Heart left ventricle (tissue), 16 donors: ENCODE results near the gene MAP3K5. TPM values are rescaled to one million over a fixed set of nuclear protein-coding genes. Genes with fewer than 3 reads are reported as not detected.

ENCODE experiments used
- ATAC-seq, 4 donors: fragments of 200-7000 bp; cut with Tn5 transposase; one replicate each; pipeline ENCODE4 v1.9.1; 2020 to 2022; ENCODE audit warnings: moderate library complexity in 4 of 4, mild to moderate bottlenecking in 3 of 4, moderate number of reproducible peaks in 1 of 4
- DNase-seq, 5 donors: peaks; one replicate each; pipeline ENCODE4 v3.0.0-alpha.2; 2020
- H3K27ac ChIP-seq, 12 donors: fragments of 200-600 bp; sonication (generic) in 4 of 12; one replicate each; pipeline versions ENCODE4 v1.5.0 to v1.8.0; 2016 to 2022; ENCODE audit warnings: mild to moderate bottlenecking in 2 of 12
- H3K27me3 ChIP-seq, 9 donors: fragments of 200-600 bp; sonication (generic) in 2 of 9; one replicate each; pipeline versions ENCODE4 v1.5.1 to v1.8.0; 2016 to 2022; ENCODE audit warnings: mild to moderate bottlenecking in 3 of 9
- H3K36me3 ChIP-seq, 9 donors: fragments of 200-600 bp; sonication (generic) in 2 of 9; one replicate each; pipeline versions ENCODE4 v1.5.0 to v1.8.0; 2018 to 2022; ENCODE audit warnings: mild to moderate bottlenecking in 2 of 9
- H3K4me1 ChIP-seq, 12 donors: fragments of 200-600 bp; sonication (generic) in 4 of 12; one replicate each; pipeline versions ENCODE4 v1.5.0 to v1.8.0; 2016 to 2022; ENCODE audit warnings: mild to moderate bottlenecking in 3 of 12
- H3K4me3 ChIP-seq, 12 donors: fragments of 200-600 bp; sonication (generic) in 4 of 12; one replicate each; pipeline versions ENCODE4 v1.5.0 to v1.8.0; 2017 to 2022; ENCODE audit warnings: mild to moderate bottlenecking in 9 of 12, moderate library complexity in 4 of 12
- H3K9me3 ChIP-seq, 12 donors: fragments of 200-600 bp; sonication (generic) in 4 of 12; one replicate each; pipeline versions ENCODE4 v1.5.0 to v1.8.0; 2016 to 2022; ENCODE audit warnings: mild to moderate bottlenecking in 1 of 12
- CTCF ChIP-seq, 12 donors: fragments of 200-600 bp; sonication (generic) in 4 of 12; IDR thresholded peaks; one replicate each; pipeline versions ENCODE4 v1.5.0 to v1.8.0; 2018 to 2022; ENCODE audit warnings: antibody characterized with exemption in 12 of 12, mild to moderate bottlenecking in 5 of 12
- POLR2A ChIP-seq, 2 donors: fragments of 450-650 bp; IDR thresholded peaks; one replicate each; pipeline ENCODE4 v1.6.1; 2017; ENCODE audit warnings: antibody characterized with exemption in 2 of 2, mild to moderate bottlenecking in 2 of 2, moderate library complexity in 2 of 2
- WGBS, 4 donors: extraction: QIAGEN DNeasy Blood & Tissue Kit in 2 of 4; methylation state at CpG; one replicate each; pipeline versions ENCODE4 v1.1.5 to v1.1.7; 2013 to 2018; 5-methylcytosine and 5-hydroxymethylcytosine counted together
- intact Hi-C, 10 donors: fragments of 100-400 bp; cut with DNase I; formaldehyde crosslinking; loops; one replicate each; pipeline versions ENCODE4 v1.11.1 to v1.14.2; 2022
- polyA plus RNA-seq, 2 donors: library from polyadenylated mRNA; stranded (reverse); fragments of 200-250 nt; gene quantifications; one replicate each; pipeline ENCODE4 v1.2.3, GENCODE V29; 2013
- total RNA-seq, 9 donors: library from RNA; depleted of rRNA in 2 of 9; stranded (reverse); fragments of >200 nt in 2 of 9; fragmentation: NEBNext Ultra II Directional in 3 of 9; extraction: Animal tissue kit (Norgen Biotek cat#: 25700) in 3 of 9; gene quantifications; one replicate each; pipeline versions ENCODE4 v1.1.0 to v1.2.4, GENCODE V29; 2016 to 2023
- donor health status: ischemic (EF 13 %, LVEDD 7.1; RV severe dilation, severe dysfunction).
- donor health status: healthy with polysubstance abuse.
- donor health status: DM: no; HTN: yes; CAD: no.
- donor health status: DM: no; HTN: no; CAD: no.
- donor health status: ischemic (EF 25% LVEDD 6.9; RV normal size, moderate dysfunction).
- donor health status: ischemic (EF 25% LVEDD 5.7; RV mildly dilated, moderate dysfunction).
- donor health status: healthy.
- donor health status: DM: yes; HTN: yes; CAD: no.
- donor health status: ischemic (EF 35%, LVEDD 5.7; RV mildly dilated, moderate dysfunction).
- donor health status: nonischemic (EF 11% LVEDD 7.7; RV severe dilation, severe dysfunction).
- donor health status: DM: yes; HTN: yes; CAD: no.
- donor health status: PGD.
- donor health status: ischemic (EF 29% LVEDD 5.4; RV normal size, mild dysfunction).
- donor health status: nonischemic (EF 23%, LVEDD 6.1; RV moderate dilation, normal function).

The MAP3K5 gene
- total and polyA plus RNA-seq, 11 donors = 7.1 to 34.1 (median 27.8) TPM

- TF ChIP-seq CTCF (IDR thresholded peaks at IDR 0.05) (no peak), POLR2A (IDR thresholded peaks at IDR 0.05) (no peak)
- intact Hi-C loops = no loop called here
- Histone ChIP-seq H3K4me1 (no peaks in the 10 kb centered on the region), H3K36me3 (no peaks in the 10 kb centered on the region), H3K4me3 (no peak overlapping the region), H3K9me3 (no peaks in the 10 kb centered on the region), H3K27ac (no peak overlapping the region), H3K27me3 (no peaks in the 10 kb centered on the region)
- 79 to 93% (median 89%) methylated on average over 4 of the region's 4 CpGs for WGBS, 4 donors
- DNase-seq (no peak), ATAC-seq (no peak)
Measured at GRCh38 chr6:136538836-136539235, 253.4 kb downstream of the MAP3K5 start.

GRCh38 chr6:136535880-136536650 is 256.2 kb downstream of the MAP3K5 start:
- Histone ChIP-seq H3K27me3 (no peaks in the 10 kb centered on the region), H3K4me3 (no peak overlapping the region), H3K9me3 (no peaks in the 10 kb centered on the region), H3K4me1 (no peaks in the 10 kb centered on the region), H3K27ac (no peak overlapping the region), H3K36me3 (no peaks in the 10 kb centered on the region)
- ATAC-seq (no peak), DNase-seq (no peak)
- 90 to 91% (median 90%) methylated on average over 8 of the region's 8 CpGs for WGBS, 4 donors
- TF ChIP-seq CTCF (IDR thresholded peaks at IDR 0.05) (no peak), POLR2A (IDR thresholded peaks at IDR 0.05) (no peak)
- intact Hi-C loops = no loop called here

- Histone ChIP-seq H3K36me3 (no peaks in the 10 kb centered on the region), H3K4me3 (no peak overlapping the region), H3K27ac (no peak overlapping the region), H3K9me3 (no peaks in the 10 kb centered on the region), H3K4me1 (no peaks in the 10 kb centered on the region), H3K27me3 (no peaks in the 10 kb centered on the region)
- 52 to 62% (median 59%) methylated on average over 5 of the region's 5 CpGs for WGBS, 4 donors
- no peak for TF ChIP-seq CTCF (IDR thresholded peaks at IDR 0.05)
- no peak for TF ChIP-seq POLR2A (IDR thresholded peaks at IDR 0.05)
- no peak for DNase-seq
- no peak for ATAC-seq
- intact Hi-C loops = no loop called here
Measured at GRCh38 chr6:136535017-136535765, 257.1 kb downstream of the MAP3K5 start.

- Histone ChIP-seq H3K4me1 (no peaks in the 10 kb centered on the region), H3K9me3 (no peaks in the 10 kb centered on the region), H3K27me3 (no peaks in the 10 kb centered on the region), H3K36me3 (no peaks in the 10 kb centered on the region), H3K4me3 (no peak overlapping the region), H3K27ac (no peak overlapping the region)
- no peak for ATAC-seq
- DNase-seq = no peak
- intact Hi-C loops = no loop called here
- TF ChIP-seq CTCF (IDR thresholded peaks at IDR 0.05) = no peak
- TF ChIP-seq POLR2A (IDR thresholded peaks at IDR 0.05) = no peak
- WGBS, 4 donors = 83 to 85% (median 84%) methylated on average over 3 of the region's 3 CpGs
Measured at GRCh38 chr6:136534268-136534667, 258.0 kb downstream of the MAP3K5 start.
